ENCODE results near the gene SND1. TPM values are rescaled to one million over a fixed set of nuclear protein-coding genes. Genes with fewer than 3 reads are reported as not detected.

Gene SND1
- total and polyA plus RNA-seq, 2 of the 4 experiments (the other 2 are of a cell fraction) = 154 to 294 TPM

- dilution Hi-C loops (cut with HindIII; ENCODE audit: low sequenced_read_pairs, unreplicated experiment) = no loop called here
- no peak overlapping the region for H3K18ac ChIP-seq (ENCODE audit: low read depth, low read length)
- no peak overlapping the region for H2BK120ac ChIP-seq (ENCODE audit: low read depth, low read length)
- no peak overlapping the region for H3K9ac ChIP-seq (ENCODE audit: low read depth, low read length)
- H3K14ac ChIP-seq (replicated peaks; ENCODE audit: low read depth, low read length) = no peak overlapping the region
- no peak overlapping the region for H3K27ac ChIP-seq (ENCODE audit: insufficient read depth, low read length)
- H3K79me1 ChIP-seq (ENCODE audit: low read depth in 1 of 2, low read length in 2 of 2) = peaks cover 29 to 76% of the 10 kb centered on the region in 2 experiments
- H2AK5ac ChIP-seq (ENCODE audit: low read depth, low read length) = no peak overlapping the region
- H2BK15ac ChIP-seq (ENCODE audit: low read depth, low read length) = no peak overlapping the region
- no peak overlapping the region for H4K5ac ChIP-seq (ENCODE audit: low read depth, low read length)
- no peak overlapping the region for H3K56ac ChIP-seq (ENCODE audit: extremely low read depth, insufficient read depth, low read length)
- TF ChIP-seq FOS (IDR thresholded peaks at IDR 0.05; ENCODE audit: low read depth, low read length) (no peak), BHLHE40 (IDR thresholded peaks at IDR 0.05; ENCODE audit: low read depth, low read length) (no peak), MXI1 (IDR thresholded peaks at IDR 0.05; ENCODE audit: borderline replicate concordance, low read depth, low read length) (no peak), MAZ (IDR thresholded peaks at IDR 0.05; ENCODE audit: borderline replicate concordance, low read depth, low read length) (no peak), RFX5 (IDR thresholded peaks at IDR 0.05; ENCODE audit: low read depth, low read length) (no peak), MAFK (IDR thresholded peaks at IDR 0.05; ENCODE audit: low read depth, low read length) (no peak), NFE2L2 (IDR thresholded peaks at IDR 0.05; ENCODE audit: low read depth, low read length) (no peak), RAD21 (IDR thresholded peaks at IDR 0.05; ENCODE audit: low read length) (no peak), RCOR1 (IDR thresholded peaks at IDR 0.05; ENCODE audit: insufficient replicate concordance, low read length) (no peak), SMC3 (IDR thresholded peaks at IDR 0.05; ENCODE audit: low read depth, low read length) (no peak), CTCF (conservative IDR thresholded peaks at IDR 0.05; ENCODE audit: low read depth, low read length) (no peak), CHD1 (IDR thresholded peaks at IDR 0.05; ENCODE audit: low read depth, low read length) (no peak), CEBPB (IDR thresholded peaks at IDR 0.05; ENCODE audit: low read depth, low read length) (no peak), POLR2A (IDR thresholded peaks at IDR 0.05; ENCODE audit: low read depth, low read length) (no peak)
- TF ChIP-seq, protein P1, sequence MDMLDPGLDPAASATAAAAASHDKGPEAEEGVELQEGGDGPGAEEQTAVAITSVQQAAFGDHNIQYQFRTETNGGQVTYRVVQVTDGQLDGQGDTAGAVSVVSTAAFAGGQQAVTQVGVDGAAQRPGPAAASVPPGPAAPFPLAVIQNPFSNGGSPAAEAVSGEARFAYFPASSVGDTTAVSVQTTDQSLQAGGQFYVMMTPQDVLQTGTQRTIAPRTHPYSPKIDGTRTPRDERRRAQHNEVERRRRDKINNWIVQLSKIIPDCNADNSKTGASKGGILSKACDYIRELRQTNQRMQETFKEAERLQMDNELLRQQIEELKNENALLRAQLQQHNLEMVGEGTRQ (IDR thresholded peaks at IDR 0.05; ENCODE audit: low read depth, low read length) = no peak
- TF ChIP-seq, protein P2, sequence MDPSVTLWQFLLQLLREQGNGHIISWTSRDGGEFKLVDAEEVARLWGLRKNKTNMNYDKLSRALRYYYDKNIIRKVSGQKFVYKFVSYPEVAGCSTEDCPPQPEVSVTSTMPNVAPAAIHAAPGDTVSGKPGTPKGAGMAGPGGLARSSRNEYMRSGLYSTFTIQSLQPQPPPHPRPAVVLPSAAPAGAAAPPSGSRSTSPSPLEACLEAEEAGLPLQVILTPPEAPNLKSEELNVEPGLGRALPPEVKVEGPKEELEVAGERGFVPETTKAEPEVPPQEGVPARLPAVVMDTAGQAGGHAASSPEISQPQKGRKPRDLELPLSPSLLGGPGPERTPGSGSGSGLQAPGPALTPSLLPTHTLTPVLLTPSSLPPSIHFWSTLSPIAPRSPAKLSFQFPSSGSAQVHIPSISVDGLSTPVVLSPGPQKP (IDR thresholded peaks at IDR 0.05; ENCODE audit: borderline replicate concordance, low read depth, low read length) = no peak
- H3K36me3 ChIP-seq (ENCODE audit: control insufficient read depth, insufficient read depth, low read length) = peaks cover 4% of the 10 kb centered on the region
- H2AFZ ChIP-seq (replicated peaks; ENCODE audit: low read length, poor library complexity) = no peak overlapping the region
- intact Hi-C loops (cut with micrococcal nuclease) = no loop called here
- no peak overlapping the region for H3K4me3 ChIP-seq (ENCODE audit: insufficient read depth, low read depth, low read length)
- POLR2A ChIA-PET (ENCODE audit: unreplicated experiment) = no interaction called here
- H2BK20ac ChIP-seq (ENCODE audit: low read depth, low read length) = no peak overlapping the region
- no peak overlapping the region for H3K4me2 ChIP-seq (ENCODE audit: low read depth, low read length)
- no peak overlapping the region for H4K91ac ChIP-seq (ENCODE audit: insufficient read depth, low read depth, low read length)
- peaks cover 10% of the 10 kb centered on the region; the same call in 1 of the 2 replicates for H3K9me1 ChIP-seq (ENCODE audit: insufficient read depth, low read length)
- H4K8ac ChIP-seq (ENCODE audit: low read depth in 2 of 2, low read length in 2 of 2) = no peak overlapping the region
- WGBS, 2 experiments (ENCODE audit: extremely low coverage in 2 of 2, insufficient read length in 1 of 2) = no CpG with 5 or more reads among the region's 5 CpGs
- H2BK5ac ChIP-seq (ENCODE audit: low read depth, low read length, poor library complexity, severe bottlenecking) = no peak overlapping the region
- no peaks in the 10 kb centered on the region; the same call in 1 of the 2 replicates for H3K4me1 ChIP-seq (ENCODE audit: control insufficient read depth, insufficient read depth, low read length)
- no peak overlapping the region for H3K23ac ChIP-seq (ENCODE audit: low read depth, low read length)
- no peak overlapping the region for H3K4ac ChIP-seq (ENCODE audit: low read depth, low read length)
- ATAC-seq (ENCODE audit: low read depth) (no peak), DNase-seq (no peak)
- CTCF ChIA-PET = no interaction called here
- peaks cover 60% of the 10 kb centered on the region for H4K20me1 ChIP-seq (ENCODE audit: insufficient read depth, low read length)
- no peaks in the 10 kb centered on the region for H3K9me3 ChIP-seq (ENCODE audit: control insufficient read depth, insufficient read depth, low read length)
- BruUV-seq (replicated peaks) = no TSS peak
- in situ Hi-C loops (cut with MboI; ENCODE audit: low sequenced_read_pairs) = no loop called here
- H2AK9ac ChIP-seq (replicated peaks; ENCODE audit: low read depth, low read length, poor library complexity) = no peak overlapping the region
- H3K27me3 ChIP-seq (ENCODE audit: control insufficient read depth, insufficient read depth, low read length) = no peaks in the 10 kb centered on the region
Measured at GRCh38 chr7:127862525-127862924, 210.5 kb downstream of the SND1 start.
